IPS-15b (cell line): ENCODE data around the gene FOXP2.

Source experiments
- H3K27me3 ChIP-seq: one replicate; pipeline ENCODE4 v1.6.1; 2013; ENCODE audit warnings: low read length; ENCODE audit not compliant: control insufficient read depth, insufficient read depth
- H3K36me3 ChIP-seq: one replicate; pipeline ENCODE4 v1.6.1; 2013; ENCODE audit warnings: low read length; ENCODE audit not compliant: control insufficient read depth, insufficient read depth
- H3K4me1 ChIP-seq: one replicate; pipeline ENCODE4 v1.6.1; 2013; ENCODE audit warnings: mild to moderate bottlenecking, low read length; ENCODE audit not compliant: control insufficient read depth, insufficient read depth
- H3K4me3 ChIP-seq: one replicate; pipeline ENCODE4 v1.5.1; 2013; ENCODE audit warnings: low read depth, low read length
- H3K9ac ChIP-seq: one replicate; pipeline ENCODE4 v1.6.1; 2013; ENCODE audit warnings: low read depth, mild to moderate bottlenecking, low read length
- H3K9me3 ChIP-seq: one replicate; pipeline ENCODE4 v1.6.1; 2013; ENCODE audit warnings: mild to moderate bottlenecking, low read length; ENCODE audit not compliant: control insufficient read depth, insufficient read depth

Gene FOXP2

GRCh38 chr7:114662002-114662677 is 247.5 kb downstream of the FOXP2 start:
- Histone ChIP-seq H3K27me3 (no peaks in the 10 kb centered on the region), H3K36me3 (no peaks in the 10 kb centered on the region), H3K9me3 (no peaks in the 10 kb centered on the region), H3K4me3 (no peak overlapping the region), H3K4me1 (peaks cover 25% of the 10 kb centered on the region), H3K9ac (no peak overlapping the region)

- H3K9me3 ChIP-seq = no peaks in the 10 kb centered on the region
- H3K4me3 ChIP-seq = no peak overlapping the region
Observed at GRCh38 chr7:114663502-114663901, 248.9 kb downstream of the FOXP2 start.

DNA sequence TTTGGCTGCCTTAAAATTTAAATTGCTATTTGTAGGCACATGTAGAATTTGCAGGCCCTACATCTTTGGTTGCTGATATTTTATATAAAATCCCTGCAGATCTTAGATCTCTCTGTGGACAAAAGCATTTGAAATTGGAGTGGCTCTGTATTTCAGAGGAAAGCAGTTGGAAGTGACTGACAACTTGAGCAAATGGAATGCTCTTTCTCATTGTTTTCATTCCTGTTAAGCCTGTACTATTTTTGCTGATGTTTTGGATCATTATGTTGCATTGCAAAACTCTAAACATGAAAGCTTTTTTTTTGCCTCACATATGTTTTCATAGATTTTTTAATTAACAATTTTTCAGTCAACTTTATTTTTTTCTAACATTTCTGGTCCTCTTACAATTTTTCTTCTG is 256.1 kb downstream of the FOXP2 start:
- H3K27me3 ChIP-seq = no peaks in the 10 kb centered on the region
- H3K36me3 ChIP-seq = no peaks in the 10 kb centered on the region
- no peak overlapping the region for H3K9ac ChIP-seq
- no peaks in the 10 kb centered on the region for H3K4me1 ChIP-seq
- no peak overlapping the region for H3K4me3 ChIP-seq
- H3K9me3 ChIP-seq = no peaks in the 10 kb centered on the region

More at GRCh38 chr7:114663502-114663901, 248.9 kb downstream of the FOXP2 start:
- Histone ChIP-seq H3K9ac (no peak overlapping the region), H3K27me3 (no peaks in the 10 kb centered on the region), H3K4me1 (peaks cover 19% of the 10 kb centered on the region), H3K36me3 (no peaks in the 10 kb centered on the region)

- no peaks in the 10 kb centered on the region for H3K9me3 ChIP-seq
- H3K36me3 ChIP-seq = no peaks in the 10 kb centered on the region
- H3K27me3 ChIP-seq = no peaks in the 10 kb centered on the region
- no peak overlapping the region for H3K4me3 ChIP-seq
- no peak overlapping the region for H3K9ac ChIP-seq
- no peaks in the 10 kb centered on the region for H3K4me1 ChIP-seq
Observed at GRCh38 chr7:114671563-114672123, 257.0 kb downstream of the FOXP2 start.

- no peak overlapping the region for H3K4me3 ChIP-seq
- no peak overlapping the region for H3K9ac ChIP-seq
- no peaks in the 10 kb centered on the region for H3K36me3 ChIP-seq
- H3K4me1 ChIP-seq = no peaks in the 10 kb centered on the region
- no peaks in the 10 kb centered on the region for H3K9me3 ChIP-seq
- H3K27me3 ChIP-seq = no peaks in the 10 kb centered on the region
Observed at GRCh38 chr7:114678116-114678515, 263.5 kb downstream of the FOXP2 start.

DNA sequence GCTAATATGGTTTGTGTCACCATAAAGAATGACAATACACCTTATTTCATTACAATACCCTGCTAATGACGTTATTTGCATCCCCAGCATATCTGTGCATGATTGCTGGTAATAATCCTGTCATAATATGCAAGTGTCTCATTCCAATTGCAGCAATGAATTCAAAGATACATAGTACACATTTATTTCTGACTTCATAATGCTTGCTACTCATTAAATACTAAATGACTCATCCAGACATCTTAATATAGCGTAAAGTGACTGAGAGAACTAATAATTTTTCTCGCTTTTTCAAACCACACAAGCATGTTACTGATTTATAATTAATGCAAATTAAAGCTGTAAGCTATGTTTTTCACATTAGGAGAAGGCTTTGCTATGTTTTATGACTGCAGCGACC is 272.6 kb downstream of the FOXP2 start:
- peaks cover 24% of the 10 kb centered on the region for H3K4me1 ChIP-seq
- H3K9ac ChIP-seq = no peak overlapping the region
- H3K27me3 ChIP-seq = no peaks in the 10 kb centered on the region
- H3K36me3 ChIP-seq = no peaks in the 10 kb centered on the region
- H3K4me3 ChIP-seq = no peak overlapping the region
- H3K9me3 ChIP-seq = no peaks in the 10 kb centered on the region

- Histone ChIP-seq H3K36me3 (no peaks in the 10 kb centered on the region), H3K27me3 (no peaks in the 10 kb centered on the region), H3K9me3 (no peaks in the 10 kb centered on the region), H3K4me3 (no peak overlapping the region), H3K9ac (no peak overlapping the region), H3K4me1 (peaks cover 24% of the 10 kb centered on the region)
Observed at GRCh38 chr7:114688443-114689055, 273.9 kb downstream of the FOXP2 start.

DNA sequence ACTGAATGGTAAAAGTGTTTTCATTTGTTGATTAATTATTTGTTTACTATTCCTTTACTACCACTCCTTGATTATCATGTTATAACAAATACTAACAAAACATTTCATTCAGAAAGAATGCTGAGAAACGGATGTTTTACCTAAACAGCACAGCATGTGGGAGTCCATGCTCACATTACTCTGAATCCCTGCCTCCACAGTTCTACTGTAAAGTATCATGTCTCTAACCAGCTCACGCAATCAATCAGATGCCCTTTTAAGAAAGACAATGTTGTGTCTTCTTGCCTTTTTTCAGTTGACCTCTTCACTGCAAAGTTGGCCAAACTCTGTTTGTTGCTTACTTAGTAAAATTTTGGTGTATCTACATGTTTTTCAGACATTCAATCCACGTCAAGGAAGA is 274.8 kb downstream of the FOXP2 start:
- H3K4me1 ChIP-seq = peaks cover 24% of the 10 kb centered on the region
- H3K36me3 ChIP-seq = no peaks in the 10 kb centered on the region
- no peaks in the 10 kb centered on the region for H3K9me3 ChIP-seq
- H3K27me3 ChIP-seq = no peaks in the 10 kb centered on the region
- no peak overlapping the region for H3K9ac ChIP-seq
- no peak overlapping the region for H3K4me3 ChIP-seq

GRCh38 chr7:114691605-114692004 is 277.0 kb downstream of the FOXP2 start:
- Histone ChIP-seq H3K9ac (no peak overlapping the region), H3K9me3 (no peaks in the 10 kb centered on the region), H3K27me3 (no peaks in the 10 kb centered on the region), H3K4me1 (peaks cover 24% of the 10 kb centered on the region), H3K4me3 (no peak overlapping the region), H3K36me3 (no peaks in the 10 kb centered on the region)

DNA sequence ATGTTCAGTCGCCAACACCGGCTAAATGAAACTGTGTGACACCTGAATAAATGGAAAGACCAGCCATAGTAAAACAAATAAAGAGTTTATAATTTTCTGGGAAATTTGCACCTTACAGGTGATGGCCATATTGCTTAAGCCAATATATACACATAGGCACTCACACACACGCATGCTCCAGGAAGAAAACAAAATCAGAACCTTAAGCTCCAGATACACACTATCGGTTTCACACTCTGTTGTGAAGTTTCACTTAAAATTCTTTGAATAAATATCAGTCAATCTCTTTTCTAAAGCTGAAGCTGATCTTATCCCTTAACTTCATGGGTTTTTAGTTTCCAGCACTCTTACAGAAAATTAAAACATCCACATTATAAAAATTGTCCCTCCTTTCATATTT is 280.6 kb downstream of the FOXP2 start:
- Histone ChIP-seq H3K27me3 (no peaks in the 10 kb centered on the region), H3K4me3 (no peak overlapping the region), H3K9ac (no peak overlapping the region), H3K4me1 (peaks cover 5% of the 10 kb centered on the region), H3K36me3 (no peaks in the 10 kb centered on the region), H3K9me3 (no peaks in the 10 kb centered on the region)

GRCh38 chr7:114700247-114700928 is 285.8 kb downstream of the FOXP2 start:
- no peak overlapping the region for H3K4me3 ChIP-seq
- no peak overlapping the region for H3K9ac ChIP-seq
- no peaks in the 10 kb centered on the region for H3K27me3 ChIP-seq
- no peaks in the 10 kb centered on the region for H3K36me3 ChIP-seq
- no peaks in the 10 kb centered on the region for H3K9me3 ChIP-seq
- H3K4me1 ChIP-seq = no peaks in the 10 kb centered on the region

- no peak overlapping the region for H3K9ac ChIP-seq
Observed at GRCh38 chr7:114703677-114704076, 289.1 kb downstream of the FOXP2 start.

More at GRCh38 chr7:114703677-114704076, 289.1 kb downstream of the FOXP2 start:
- Histone ChIP-seq H3K4me3 (no peak overlapping the region), H3K36me3 (no peaks in the 10 kb centered on the region), H3K4me1 (peaks cover 4% of the 10 kb centered on the region), H3K9me3 (no peaks in the 10 kb centered on the region), H3K27me3 (no peaks in the 10 kb centered on the region)
